HG03342 (cell line): ENCODE measurements around the gene RABGEF1.
"Not testable (repeated sequence)": the region's sequence is repeated elsewhere in the genome, so short reads cannot be mapped to it uniquely, and the experiment has no call there.

ENCODE experiments used
- ATAC-seq: cut with Tn5 transposase; IDR thresholded peaks from one replicate; pipeline ENCODE4 v1.9.1; 2021; ENCODE audit warnings: mild to moderate bottlenecking, moderate library complexity; ENCODE audit not compliant: unreplicated experiment

RABGEF1 gene

GRCh38 chr7:66807736-66808135, 67.2 kb downstream of the RABGEF1 start:
- ATAC-seq = no peak

GRCh38 chr7:66810716-66811115, 70.2 kb downstream of the RABGEF1 start:
- ATAC-seq = no peak

DNA sequence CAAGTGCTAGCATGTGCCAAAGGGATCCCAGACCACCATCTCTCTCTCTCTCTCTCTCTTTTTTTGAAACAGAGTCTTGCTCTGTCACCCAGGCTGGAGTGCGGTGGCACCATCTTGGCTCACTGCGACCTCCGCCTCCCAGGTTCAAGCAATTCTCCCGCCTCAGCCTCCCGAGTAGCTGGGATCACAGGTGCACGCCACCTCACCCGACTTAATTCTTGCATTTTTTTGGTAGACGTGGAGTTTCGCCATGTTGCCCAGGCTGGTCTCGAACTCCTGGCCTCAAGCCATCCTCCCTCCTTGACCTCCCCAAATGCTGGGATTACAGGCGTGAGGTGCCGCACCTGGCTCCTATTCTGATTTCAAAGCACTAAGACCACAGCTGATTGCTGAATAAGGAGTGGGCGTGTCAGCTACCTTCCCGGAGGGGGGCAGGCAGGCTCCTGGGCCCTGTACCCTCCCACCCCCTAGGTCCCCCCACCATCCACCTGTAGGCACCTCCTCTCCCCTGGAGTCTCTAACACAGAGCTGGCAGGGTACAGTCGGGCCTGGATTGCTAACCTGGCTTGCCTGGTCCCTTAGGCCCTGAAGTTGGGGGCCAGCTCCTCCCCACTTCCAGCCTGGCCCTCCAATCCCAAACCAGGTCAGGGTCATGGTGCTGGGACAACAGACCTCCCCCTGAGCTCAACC, 74.8 kb downstream of the RABGEF1 start:
- ATAC-seq = not testable (repeated sequence)

DNA sequence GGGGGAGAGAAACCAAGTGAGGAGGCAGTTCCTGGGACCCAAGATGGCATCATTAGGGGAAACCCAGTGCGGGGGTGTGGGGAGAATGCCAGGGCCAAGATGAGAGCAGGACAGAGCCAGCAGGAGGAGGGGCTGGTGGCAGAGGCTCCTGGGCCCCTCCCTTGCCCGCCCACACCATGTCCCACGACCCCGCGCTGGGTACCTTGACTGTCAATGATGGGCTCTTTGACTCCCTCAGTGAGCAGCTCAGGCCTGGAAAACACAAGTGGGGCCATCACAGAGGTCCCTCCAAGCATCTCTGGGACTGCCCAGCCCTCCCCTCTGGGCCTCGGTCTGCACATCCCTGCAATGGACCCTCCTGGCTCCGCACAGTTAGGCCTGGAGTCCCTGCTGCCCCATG, 75.4 kb downstream of the RABGEF1 start:
- ATAC-seq = no peak

- not testable (repeated sequence) for ATAC-seq
Observed at GRCh38 chr7:66816658-66817057, 76.1 kb downstream of the RABGEF1 start.

GRCh38 chr7:66817208-66817795, 76.8 kb downstream of the RABGEF1 start:
- ATAC-seq = peak; percentile 51

DNA sequence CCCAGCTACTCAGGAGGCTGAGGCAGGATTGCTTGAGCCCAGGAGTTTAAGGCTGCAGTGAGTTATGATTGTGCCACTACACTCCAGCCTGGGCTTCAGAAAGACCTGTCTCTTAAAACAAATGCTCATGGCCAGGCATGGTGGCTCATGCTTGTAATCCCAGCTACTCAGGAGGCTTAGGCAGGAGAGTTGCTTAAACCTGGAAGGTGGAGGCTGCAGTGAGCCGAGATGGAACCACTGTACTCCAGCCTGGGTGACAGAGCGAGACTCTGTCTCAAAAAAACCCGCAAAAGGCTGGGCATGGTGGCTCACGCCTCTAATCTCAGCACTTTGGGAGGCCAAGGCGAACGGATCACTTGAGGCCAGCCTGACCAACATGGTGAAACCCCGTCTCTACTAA, 77.4 kb downstream of the RABGEF1 start:
- ATAC-seq = not testable (repeated sequence)

- no peak for ATAC-seq
Observed at GRCh38 chr7:66824041-66824440, 83.5 kb downstream of the RABGEF1 start.

DNA sequence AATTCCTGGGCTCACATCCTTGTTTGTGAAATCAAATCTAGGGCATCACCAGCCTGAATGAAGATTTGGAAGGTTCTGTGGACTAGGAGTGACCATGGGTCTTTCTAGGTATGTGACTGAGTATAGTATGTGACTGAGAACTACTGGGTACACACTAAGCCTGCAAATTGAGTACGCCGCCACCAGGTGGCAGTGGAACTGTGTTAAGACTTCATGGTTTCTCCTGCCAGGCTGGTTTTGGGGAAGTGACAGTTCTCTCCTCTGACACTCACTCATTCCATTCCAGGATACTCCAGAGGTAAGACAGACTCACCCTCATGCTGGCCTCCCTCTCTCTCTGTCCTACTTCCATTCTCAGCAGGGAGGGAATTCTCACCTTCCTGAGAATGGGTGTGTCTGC, 85.0 kb downstream of the RABGEF1 start:
- not testable (repeated sequence) for ATAC-seq

GRCh38 chr7:66826649-66827048, 86.1 kb downstream of the RABGEF1 start:
- no peak for ATAC-seq

GRCh38 chr7:66830976-66831375, 90.4 kb downstream of the RABGEF1 start:
- ATAC-seq = not testable (repeated sequence)

DNA sequence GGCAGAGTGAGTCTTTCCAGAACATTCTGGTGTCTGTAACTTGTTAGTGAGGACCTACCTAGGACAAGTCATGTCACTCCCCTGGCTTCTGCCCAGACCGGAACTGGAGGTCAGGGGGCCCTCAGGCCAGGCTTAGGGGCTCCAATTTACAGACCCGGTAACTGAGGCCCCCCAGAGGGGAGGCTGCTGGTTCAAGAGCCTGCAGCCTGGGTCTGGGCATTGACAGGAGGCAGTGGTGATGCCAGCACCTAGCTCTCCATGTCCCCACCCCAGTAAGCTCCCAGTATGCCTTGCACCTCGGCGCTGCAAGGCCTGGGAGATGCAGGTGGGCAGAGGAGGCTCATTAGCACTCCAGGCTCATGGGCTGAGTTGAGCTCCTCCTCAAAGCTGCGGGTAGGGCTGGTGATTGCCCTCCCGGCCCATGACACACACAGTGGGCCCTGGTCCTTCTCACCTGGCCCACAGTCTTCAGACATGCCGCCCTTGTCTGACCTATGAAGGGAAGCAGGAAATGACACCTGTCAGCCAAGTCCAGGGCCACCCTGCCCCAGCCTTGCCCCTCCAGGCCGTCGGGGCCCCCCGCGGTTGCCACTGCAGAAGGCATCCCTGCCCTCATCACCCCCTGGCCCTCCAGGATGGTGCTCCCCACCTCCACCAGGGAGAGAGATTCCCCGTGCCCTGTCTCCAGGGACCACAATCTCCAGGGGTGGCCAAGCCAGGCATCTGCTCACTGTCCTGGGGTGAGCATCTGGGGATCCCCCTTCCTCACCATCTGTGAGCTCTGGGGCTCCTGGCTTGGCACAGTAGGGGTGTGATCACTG, 92.2 kb downstream of the RABGEF1 start:
- ATAC-seq = no peak

GRCh38 chr7:66837007-66837406, 96.5 kb downstream of the RABGEF1 start:
- no peak for ATAC-seq

DNA sequence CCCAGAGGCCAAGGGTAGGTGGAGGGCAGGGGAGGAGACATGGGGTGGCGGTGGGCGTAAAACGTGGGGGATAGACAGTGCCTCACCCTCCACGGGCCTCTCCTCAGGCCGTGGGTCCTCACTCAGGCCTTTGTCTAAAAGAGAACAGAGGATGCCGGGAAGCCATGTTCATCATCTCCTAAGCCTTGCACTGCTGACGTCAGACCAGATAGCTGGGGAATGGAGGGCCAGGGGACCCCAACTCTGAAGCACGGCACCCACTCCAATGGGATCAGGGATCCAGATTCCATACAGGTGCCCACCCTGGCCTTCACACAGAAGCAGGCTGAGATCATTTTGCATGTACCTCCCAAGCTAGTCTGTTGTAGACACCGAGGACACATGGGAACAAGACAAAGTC, 97.1 kb downstream of the RABGEF1 start:
- ATAC-seq = no peak

DNA sequence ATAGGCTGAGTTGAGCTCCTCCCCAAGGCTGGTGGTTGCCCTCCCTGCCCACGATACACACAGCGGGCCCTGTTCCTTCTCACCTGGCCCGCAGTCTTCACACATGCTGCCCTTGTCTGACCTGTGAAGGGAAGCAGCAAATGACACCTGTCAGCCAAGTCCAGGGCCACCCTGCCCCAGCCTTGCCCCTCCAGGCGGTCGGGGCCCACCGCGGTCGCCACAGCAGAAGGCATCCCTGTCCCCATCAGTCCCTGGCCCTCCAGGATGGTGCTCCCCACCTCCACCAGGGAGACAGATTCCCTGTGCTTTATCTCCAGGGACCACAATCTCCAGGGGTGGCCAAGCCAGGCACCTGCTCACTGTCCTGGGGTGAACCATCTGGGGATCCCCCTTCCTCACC, 99.3 kb downstream of the RABGEF1 start:
- ATAC-seq = no peak

DNA sequence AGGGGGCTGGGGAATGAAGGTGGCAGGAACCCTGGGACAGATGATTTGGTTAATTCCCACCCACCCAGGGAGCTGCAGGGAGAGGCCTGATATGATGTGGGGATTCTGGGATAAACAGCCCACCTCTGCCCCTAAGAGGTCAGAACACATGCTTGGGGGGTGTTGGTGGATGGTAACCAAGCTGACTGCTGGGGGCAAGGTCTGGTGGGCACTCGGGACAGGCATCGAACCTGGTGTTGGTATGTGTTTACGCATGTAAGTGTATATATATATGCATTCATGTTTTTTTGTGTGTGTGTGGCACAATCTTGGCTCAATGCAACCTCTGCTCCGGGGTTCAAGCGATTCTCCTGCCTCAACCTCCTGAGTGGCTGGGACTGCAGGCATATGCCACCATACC, 99.8 kb downstream of the RABGEF1 start:
- ATAC-seq = no peak

GRCh38 chr7:66841898-66842297, 101.4 kb downstream of the RABGEF1 start:
- no peak for ATAC-seq

DNA sequence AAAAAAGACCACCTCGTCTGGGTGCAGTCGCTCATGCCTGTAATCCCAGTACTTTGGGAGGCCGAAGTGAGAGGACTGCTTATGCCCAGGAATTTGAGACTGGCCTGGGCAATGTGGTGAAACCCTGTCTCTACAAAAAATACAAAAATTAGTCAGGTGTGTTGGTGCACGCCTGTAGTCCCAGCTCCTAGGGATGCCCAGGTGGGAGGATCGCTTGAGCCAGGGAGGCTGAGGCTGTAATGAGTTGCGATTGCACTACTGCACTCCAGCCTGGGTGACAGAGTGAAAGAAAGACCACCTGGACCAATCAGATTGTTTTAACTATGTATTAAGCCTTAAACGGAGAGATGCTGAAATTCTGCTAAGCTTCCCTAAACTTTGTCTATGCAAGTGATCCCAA, 103.0 kb downstream of the RABGEF1 start:
- not testable (repeated sequence) for ATAC-seq

GRCh38 chr7:66844552-66845378, 104.2 kb downstream of the RABGEF1 start:
- peak; percentile 96 for ATAC-seq

DNA sequence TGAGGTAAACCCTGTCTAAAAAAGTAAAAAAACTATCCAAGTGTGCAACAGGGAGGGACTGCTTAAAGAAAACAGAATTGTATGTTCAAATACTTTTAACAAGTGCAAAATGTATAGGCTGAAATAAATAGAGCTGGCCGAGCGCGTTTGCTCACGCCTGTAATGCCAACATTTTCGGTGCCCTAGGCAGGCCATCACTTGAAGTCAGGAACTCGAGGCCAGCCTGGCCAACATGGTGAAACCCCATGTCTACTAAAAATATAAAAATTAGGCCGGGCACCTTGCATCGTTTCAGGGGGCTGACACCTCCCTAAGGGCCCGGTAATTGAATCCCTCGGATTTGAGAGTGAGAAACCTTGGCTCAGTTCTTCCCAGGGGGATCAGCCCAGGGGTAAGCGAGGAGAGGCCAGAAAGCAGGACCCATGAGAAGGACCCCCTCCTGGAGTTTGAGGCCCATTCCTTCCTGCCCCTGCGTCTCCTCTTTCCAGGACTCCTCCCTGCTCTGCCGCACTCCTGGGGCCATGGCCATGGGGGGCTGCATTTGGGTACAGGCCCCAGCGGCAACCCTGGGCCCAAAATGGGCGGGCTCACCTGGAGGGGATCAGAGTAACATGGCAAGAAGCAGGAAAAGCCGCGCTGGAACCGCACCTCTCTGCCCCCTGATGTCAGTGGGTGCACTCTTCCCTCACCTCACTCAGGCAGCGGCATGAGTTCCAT, 105.0 kb downstream of the RABGEF1 start:
- ATAC-seq = no peak
